Mononuclear cell (primary cell): Measurements from ENCODE around the gene UFM1. TPM values are rescaled to one million over a fixed set of nuclear protein-coding genes. Genes with fewer than 3 reads are reported as not detected.
"Not testable (repeated sequence)": the region's sequence is repeated elsewhere in the genome, so short reads cannot be mapped to it uniquely, and the experiment has no call there.

ENCODE experiments used
- H3K27me3 ChIP-seq: 2 replicates; pipeline ENCODE4 v1.6.0; 2011; ENCODE audit warnings: low read length, control low read depth; ENCODE audit not compliant: insufficient read depth
- H3K4me1 ChIP-seq: 2 replicates; pipeline ENCODE4 v1.5.1; 2011; ENCODE audit warnings: mild to moderate bottlenecking, low read length, control low read depth; ENCODE audit not compliant: insufficient read depth
- H3K4me3 ChIP-seq: 2 replicates; pipeline ENCODE4 v1.5.1; 2011; ENCODE audit warnings: mild to moderate bottlenecking, low read length, moderate library complexity
- H3K9me3 ChIP-seq: 2 replicates; pipeline ENCODE4 v1.5.1; 2011; ENCODE audit warnings: low read depth, mild to moderate bottlenecking, control low read depth, low read length
- total RNA-seq: library from RNA; depleted of rRNA; stranded (reverse); fragments of >200 nt; gene quantifications from one replicate; pipeline ENCODE4 v1.2.3, GENCODE V29; 2012

UFM1 gene
- total RNA-seq = 110 TPM

GRCh38 chr13:38349390-38350113 lies at the start of gene UFM1:
Gene UFM1 (plus strand): TSS chr13:38349851. CDS start chr13:38349920, 69 bp downstream.
- Histone ChIP-seq H3K4me3 (peak within 1 kb of the TSS; percentile 76), H3K4me1 (peaks cover 16% of the 10 kb centered on the region), H3K27me3 (no peaks in the 10 kb centered on the region), H3K9me3 (no peaks in the 10 kb centered on the region)

GRCh38 chr13:38301236-38301635 lies 48.4 kb upstream of the UFM1 start:
- no peaks in the 10 kb centered on the region for H3K4me1 ChIP-seq
- H3K27me3 ChIP-seq = no peaks in the 10 kb centered on the region

GRCh38 chr13:38303816-38304320 lies 45.8 kb upstream of the UFM1 start:
- Histone ChIP-seq H3K4me3 (no peak overlapping the region), H3K9me3 (no peaks in the 10 kb centered on the region), H3K27me3 (no peaks in the 10 kb centered on the region), H3K4me1 (no peaks in the 10 kb centered on the region)

More at GRCh38 chr13:38301236-38301635, 48.4 kb upstream of the UFM1 start:
- no peak overlapping the region for H3K4me3 ChIP-seq
- peaks cover 4% of the 10 kb centered on the region for H3K9me3 ChIP-seq

GRCh38 chr13:38308736-38309135 lies 40.9 kb upstream of the UFM1 start:
- no peaks in the 10 kb centered on the region for H3K9me3 ChIP-seq
- H3K27me3 ChIP-seq = no peaks in the 10 kb centered on the region
- H3K4me1 ChIP-seq = no peaks in the 10 kb centered on the region
- no peak overlapping the region for H3K4me3 ChIP-seq

- Histone ChIP-seq H3K4me3 (no peak overlapping the region), H3K4me1 (no peaks in the 10 kb centered on the region), H3K9me3 (no peaks in the 10 kb centered on the region), H3K27me3 (no peaks in the 10 kb centered on the region)
Observed at GRCh38 chr13:38309397-38309796, 40.3 kb upstream of the UFM1 start.

GRCh38 chr13:38311175-38311574 lies 38.5 kb upstream of the UFM1 start:
- H3K4me3 ChIP-seq, H3K4me1 ChIP-seq, H3K27me3 ChIP-seq, H3K9me3 ChIP-seq: not testable (repeated sequence)

GRCh38 chr13:38316129-38316528 lies 33.5 kb upstream of the UFM1 start:
- Histone ChIP-seq H3K4me1 (no peaks in the 10 kb centered on the region), H3K27me3 (no peaks in the 10 kb centered on the region), H3K9me3 (no peaks in the 10 kb centered on the region), H3K4me3 (no peak overlapping the region)

- Histone ChIP-seq H3K4me3 (no peak overlapping the region), H3K4me1 (no peaks in the 10 kb centered on the region), H3K27me3 (no peaks in the 10 kb centered on the region)
Observed at GRCh38 chr13:38321654-38322053, 28.0 kb upstream of the UFM1 start.

GRCh38 chr13:38325426-38325825 lies 24.2 kb upstream of the UFM1 start:
- no peaks in the 10 kb centered on the region for H3K9me3 ChIP-seq
- H3K27me3 ChIP-seq = no peaks in the 10 kb centered on the region
- H3K4me1 ChIP-seq = no peaks in the 10 kb centered on the region
- H3K4me3 ChIP-seq = no peak overlapping the region

More at GRCh38 chr13:38321654-38322053, 28.0 kb upstream of the UFM1 start:
- H3K9me3 ChIP-seq = no peaks in the 10 kb centered on the region

GRCh38 chr13:38328699-38329098 lies 21.0 kb upstream of the UFM1 start:
- Histone ChIP-seq H3K9me3 (no peaks in the 10 kb centered on the region), H3K4me3 (no peak overlapping the region), H3K27me3 (no peaks in the 10 kb centered on the region), H3K4me1 (no peaks in the 10 kb centered on the region)

GRCh38 chr13:38334845-38335244 lies 14.8 kb upstream of the UFM1 start:
- no peaks in the 10 kb centered on the region for H3K27me3 ChIP-seq
- no peaks in the 10 kb centered on the region for H3K4me1 ChIP-seq
- H3K9me3 ChIP-seq = no peaks in the 10 kb centered on the region
- no peak overlapping the region for H3K4me3 ChIP-seq

- no peak overlapping the region for H3K4me3 ChIP-seq
- no peaks in the 10 kb centered on the region for H3K9me3 ChIP-seq
- no peaks in the 10 kb centered on the region for H3K4me1 ChIP-seq
- H3K27me3 ChIP-seq = no peaks in the 10 kb centered on the region
Observed at GRCh38 chr13:38338089-38338488, 11.6 kb upstream of the UFM1 start.

GRCh38 chr13:38340624-38341023 lies 9.0 kb upstream of the UFM1 start:
- no peaks in the 10 kb centered on the region for H3K9me3 ChIP-seq
- H3K4me3 ChIP-seq = no peak overlapping the region
- no peaks in the 10 kb centered on the region for H3K27me3 ChIP-seq
- no peaks in the 10 kb centered on the region for H3K4me1 ChIP-seq

- no peaks in the 10 kb centered on the region for H3K4me1 ChIP-seq
Observed at GRCh38 chr13:38341149-38341692, 8.4 kb upstream of the UFM1 start.

GRCh38 chr13:38346764-38347163 lies 2.9 kb upstream of the UFM1 start:
- H3K27me3 ChIP-seq = no peaks in the 10 kb centered on the region
- peaks cover 16% of the 10 kb centered on the region for H3K4me1 ChIP-seq
- no peak overlapping the region for H3K4me3 ChIP-seq
- H3K9me3 ChIP-seq = no peaks in the 10 kb centered on the region

More at GRCh38 chr13:38341149-38341692, 8.4 kb upstream of the UFM1 start:
- H3K4me3 ChIP-seq = no peak overlapping the region
- no peaks in the 10 kb centered on the region for H3K9me3 ChIP-seq
- H3K27me3 ChIP-seq = no peaks in the 10 kb centered on the region
